GM12872 (cell line): ENCODE results near the gene EBP.

ENCODE experiments used
- CTCF ChIP-seq: IDR thresholded peaks from 3 replicates; pipeline ENCODE4 v1.5.1; 2011; ENCODE audit warnings: low read depth, mild to moderate bottlenecking, low read length, moderate library complexity; ENCODE audit not compliant: insufficient read depth

Gene EBP

GRCh38 chrX:48496660-48497059 lies 24.9 kb upstream of the EBP start:
- no peak for TF ChIP-seq CTCF

GRCh38 chrX:48497871-48498270 lies 23.7 kb upstream of the EBP start:
- TF ChIP-seq CTCF = no peak

- no peak for TF ChIP-seq CTCF
Measured at GRCh38 chrX:48498374-48498809, 23.2 kb upstream of the EBP start.

GRCh38 chrX:48504261-48504660 lies 17.3 kb upstream of the EBP start:
- no peak for TF ChIP-seq CTCF

GRCh38 chrX:48505481-48505880 lies 16.1 kb upstream of the EBP start:
- TF ChIP-seq CTCF = no peak

- TF ChIP-seq CTCF = no peak
Measured at GRCh38 chrX:48507246-48507645, 14.4 kb upstream of the EBP start.

- TF ChIP-seq CTCF = no peak
Measured at GRCh38 chrX:48508400-48509244, 13.0 kb upstream of the EBP start, which contains the start of gene PORCN. TSS of gene PORCN (plus strand) at chrX:48508992. CDS start at chrX:48509821, 829 bp downstream.

- no peak for TF ChIP-seq CTCF
Measured at GRCh38 chrX:48509245-48509590, 12.4 kb upstream of the EBP start.
